ENCODE results near the gene CABLES2.

Gene CABLES2

DNA sequence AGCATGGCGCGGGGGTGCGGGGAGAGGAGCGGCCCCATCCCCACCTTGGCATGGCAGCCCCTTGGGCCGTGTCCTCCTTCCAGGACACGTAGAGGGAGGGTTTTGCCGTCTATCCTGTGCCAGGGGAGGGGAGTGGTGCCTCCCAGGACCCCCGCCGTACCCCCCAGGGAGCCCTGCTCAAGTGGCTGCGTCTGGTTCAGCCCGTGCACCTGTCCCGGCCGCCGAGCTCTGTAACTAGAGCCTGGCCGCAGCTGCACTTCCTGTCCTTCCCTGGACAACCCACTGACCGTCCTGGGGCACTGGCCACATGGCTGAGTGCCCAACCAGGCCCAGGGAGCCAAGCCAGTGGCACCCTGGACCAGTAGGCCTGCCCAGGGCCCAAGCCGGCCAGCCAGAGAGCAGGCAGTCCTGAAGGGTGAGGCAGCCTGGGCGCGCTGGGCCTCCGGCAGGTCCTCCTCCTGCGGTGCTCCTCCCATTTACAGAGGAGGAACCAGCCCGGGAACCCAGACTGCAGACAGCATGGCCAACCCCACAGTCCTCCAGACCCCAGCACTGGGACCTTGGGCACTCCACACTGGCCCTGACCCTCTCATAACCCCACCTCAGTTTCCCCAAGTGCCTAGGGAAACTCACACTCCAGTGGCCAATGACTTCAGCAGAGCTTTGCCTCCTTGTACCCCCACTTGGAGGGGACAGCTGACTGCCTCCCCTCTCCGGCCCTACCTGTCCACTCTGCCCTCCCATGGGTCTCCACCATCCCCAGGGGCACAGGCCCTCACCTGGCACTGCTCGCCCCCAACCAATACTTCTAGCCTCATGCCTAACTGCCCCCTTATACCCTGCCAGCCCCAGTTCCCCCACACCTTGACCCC is 48.7 kb downstream of the CABLES2 start:
- DNase-seq: no peak

- no peak for DNase-seq
These were observed 49.4 kb downstream of the CABLES2 start for GRCh38 chr20:62357681-62358080.

- DNase-seq: no peak
These were observed 49.9 kb downstream of the CABLES2 start for GRCh38 chr20:62357187-62357667.

- no peak for DNase-seq
These were observed 50.4 kb downstream of the CABLES2 start for GRCh38 chr20:62356589-62357186.

- no peak for DNase-seq
These were observed 51.1 kb downstream of the CABLES2 start for GRCh38 chr20:62355878-62356588.

DNA sequence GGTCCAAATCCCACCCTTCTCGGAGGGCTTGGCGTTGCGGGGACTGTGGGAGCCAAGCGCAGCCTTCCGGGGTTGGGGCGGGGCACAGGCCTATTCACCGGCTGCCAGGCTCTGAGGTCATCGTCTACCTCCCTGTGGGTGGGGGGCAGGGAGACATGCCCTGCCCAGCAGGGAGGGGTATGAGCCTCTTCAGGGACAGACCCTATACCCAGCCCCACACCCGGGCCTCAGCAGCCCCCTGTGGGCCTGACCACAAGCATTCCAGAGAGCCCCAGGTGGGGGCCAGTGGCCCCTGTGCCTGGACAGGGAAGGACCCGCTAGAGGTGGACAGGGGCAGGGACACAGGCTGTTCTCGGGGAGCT is 51.6 kb downstream of the CABLES2 start:
- no peak for DNase-seq

- no peak for DNase-seq
These were observed 52.2 kb downstream of the CABLES2 start for GRCh38 chr20:62354811-62355341.

DNA sequence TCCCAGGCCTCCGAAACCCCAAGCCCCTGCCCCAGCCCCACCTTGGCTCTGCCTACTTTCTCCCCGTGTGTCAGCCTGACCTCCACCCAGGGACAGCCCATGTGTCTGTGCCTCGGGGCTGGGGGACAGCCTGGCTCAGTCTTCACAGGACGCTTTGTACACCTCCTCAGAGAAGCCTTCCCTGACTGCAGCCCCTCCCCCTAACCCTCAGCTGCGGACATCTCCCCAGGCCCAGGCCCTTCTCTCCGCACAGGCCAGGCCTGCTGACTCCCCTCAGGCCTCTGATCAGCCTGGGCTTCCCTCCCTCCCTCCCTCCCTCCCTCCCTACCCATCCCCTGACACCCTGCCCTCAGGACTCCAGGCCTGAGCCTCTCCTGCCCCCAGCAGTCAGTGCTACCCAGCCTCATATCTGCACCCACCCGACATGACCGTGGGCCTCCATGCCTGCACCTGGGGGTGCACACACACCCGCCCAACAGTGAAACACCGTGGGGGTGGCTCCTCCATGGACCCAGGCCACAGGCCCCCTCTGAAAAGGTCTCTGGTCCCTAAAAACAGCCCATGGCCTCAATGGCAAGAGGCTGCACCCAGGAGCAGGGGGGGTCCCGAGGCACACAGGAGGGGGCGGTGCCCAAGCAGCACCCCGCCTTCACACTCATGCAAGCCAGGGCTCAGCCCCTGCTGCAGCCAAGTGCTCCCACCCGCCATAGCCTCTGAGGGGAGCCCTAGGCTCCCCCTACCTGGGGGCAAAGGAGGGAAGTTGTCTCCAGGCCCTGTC is 52.9 kb downstream of the CABLES2 start:
- DNase-seq: no peak

GRCh38 chr20:62353289-62354030 is 53.6 kb downstream of the CABLES2 start:
- DNase-seq: no peak

DNA sequence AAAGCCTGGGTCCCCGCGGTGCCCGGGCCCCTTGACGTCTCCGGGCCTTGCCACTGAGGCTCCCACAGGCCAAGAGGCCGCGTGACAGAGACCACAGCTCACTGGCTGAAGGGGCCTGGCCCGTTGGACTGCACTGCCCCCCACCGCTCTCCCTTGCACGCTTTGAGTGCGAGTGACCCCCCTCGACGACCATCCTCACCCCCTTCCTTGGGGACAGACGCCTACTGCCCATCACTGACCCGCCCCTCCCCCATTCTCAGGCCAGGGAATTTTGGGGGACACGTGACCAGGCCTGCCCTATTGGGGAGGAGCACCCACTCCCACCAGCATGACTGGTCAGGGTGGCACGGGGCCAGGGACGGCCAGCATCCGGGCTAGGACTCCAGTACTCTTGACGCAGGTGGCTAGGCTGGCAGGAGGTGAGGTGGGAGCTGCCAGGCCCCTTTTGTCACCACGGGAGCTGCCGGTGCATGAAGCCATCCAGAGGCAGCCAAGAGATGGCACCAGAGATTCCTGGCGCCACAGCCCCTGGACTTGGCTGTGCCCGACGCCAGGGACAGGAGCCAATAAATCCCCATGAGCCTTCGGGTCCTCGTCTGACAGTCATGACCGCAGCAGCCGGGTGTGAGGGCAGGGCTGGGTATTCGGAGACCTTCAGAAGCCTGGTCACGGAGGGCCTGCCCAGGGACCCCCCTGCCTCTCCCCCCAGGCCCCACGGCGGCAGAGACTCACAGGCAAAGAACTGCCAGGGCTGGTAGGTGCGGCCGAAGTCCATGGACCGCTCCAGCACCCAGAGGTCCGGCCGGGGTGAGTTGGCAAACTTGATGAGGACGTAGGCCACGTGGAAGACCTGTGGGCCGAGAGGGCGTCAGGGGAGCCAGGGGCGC is 54.4 kb downstream of the CABLES2 start:
- DNase-seq: no peak

DNA sequence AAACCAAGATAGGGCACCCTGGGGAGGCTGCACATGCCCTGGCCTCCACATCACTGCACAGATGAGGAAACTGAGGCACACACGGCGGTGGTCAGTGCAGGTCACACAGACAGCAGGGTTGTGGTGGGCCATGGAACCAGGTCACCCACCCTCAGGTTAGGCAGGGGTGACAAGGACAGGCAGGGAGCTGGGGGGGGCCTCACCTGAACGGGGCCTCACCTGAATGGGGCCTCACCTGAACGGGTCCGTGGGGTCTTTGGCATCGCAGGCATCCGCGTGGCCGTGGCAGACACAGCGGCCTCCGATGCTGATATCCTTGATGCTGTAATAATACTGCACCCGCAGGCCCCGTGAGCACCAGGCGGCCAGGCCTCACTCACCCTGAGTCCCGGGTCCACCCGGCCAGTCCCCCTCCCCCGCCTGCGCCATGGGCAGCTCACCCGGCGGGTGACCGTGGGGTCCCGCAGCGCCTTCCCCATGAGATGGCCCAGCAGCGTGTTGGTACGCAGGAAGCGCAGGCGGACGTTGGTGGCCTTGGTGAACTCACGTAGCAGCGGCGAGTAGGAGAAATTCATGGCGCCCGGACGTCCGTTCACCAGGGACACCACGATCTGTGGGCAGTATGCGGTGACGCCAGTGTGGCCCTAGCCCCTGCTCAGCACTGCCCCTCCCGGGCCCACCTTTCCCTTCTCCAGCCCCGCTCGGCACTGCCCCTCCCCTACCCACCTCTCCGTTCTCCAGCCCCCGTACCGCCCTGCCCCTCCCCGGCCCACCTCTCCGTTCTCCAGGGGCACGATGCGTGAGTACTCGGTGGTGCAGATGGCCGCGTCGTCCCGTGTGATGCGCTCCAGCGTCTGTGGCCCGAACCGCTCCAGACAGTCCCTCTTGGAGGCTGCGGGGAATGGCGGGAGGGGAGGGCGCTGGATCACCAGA is 55.4 kb downstream of the CABLES2 start:
- no peak for DNase-seq

- no peak for DNase-seq
These were observed 56.3 kb downstream of the CABLES2 start for GRCh38 chr20:62350629-62351422.

- DNase-seq: no peak
These were observed 56.9 kb downstream of the CABLES2 start for GRCh38 chr20:62350098-62350628.

DNA sequence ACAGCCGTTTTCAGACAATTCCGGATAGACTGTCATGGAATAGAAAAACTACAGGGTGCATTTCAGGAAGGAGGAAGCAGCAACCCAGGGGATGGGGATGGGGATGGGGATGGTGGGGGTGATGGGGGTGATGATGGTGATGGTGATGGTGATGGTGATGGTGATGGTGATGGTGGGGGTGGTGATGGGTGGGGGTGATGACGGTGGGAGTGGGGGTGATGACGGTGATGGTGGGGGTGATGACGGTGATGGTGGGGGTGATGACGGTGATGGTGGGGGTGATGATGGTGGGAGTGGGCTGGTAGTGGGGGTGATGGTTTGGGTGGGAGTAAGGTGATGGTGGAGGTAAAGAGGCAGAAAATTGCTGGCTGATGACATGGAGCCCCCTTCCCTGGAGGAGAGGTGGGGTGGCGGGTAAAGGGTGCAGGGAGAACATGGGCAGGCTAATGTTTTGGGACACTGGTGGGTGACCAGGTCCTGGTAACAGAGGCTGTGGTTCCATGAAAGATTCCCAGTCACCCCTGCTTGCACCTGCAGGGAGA is 57.5 kb downstream of the CABLES2 start:
- DNase-seq: no peak

- no peak for DNase-seq
These were observed 58.5 kb downstream of the CABLES2 start for GRCh38 chr20:62348604-62349003.

- no peak for DNase-seq
These were observed 59.6 kb downstream of the CABLES2 start for GRCh38 chr20:62347445-62347844.

GRCh38 chr20:62347151-62347404 is 60.0 kb downstream of the CABLES2 start:
- no peak for DNase-seq

DNA sequence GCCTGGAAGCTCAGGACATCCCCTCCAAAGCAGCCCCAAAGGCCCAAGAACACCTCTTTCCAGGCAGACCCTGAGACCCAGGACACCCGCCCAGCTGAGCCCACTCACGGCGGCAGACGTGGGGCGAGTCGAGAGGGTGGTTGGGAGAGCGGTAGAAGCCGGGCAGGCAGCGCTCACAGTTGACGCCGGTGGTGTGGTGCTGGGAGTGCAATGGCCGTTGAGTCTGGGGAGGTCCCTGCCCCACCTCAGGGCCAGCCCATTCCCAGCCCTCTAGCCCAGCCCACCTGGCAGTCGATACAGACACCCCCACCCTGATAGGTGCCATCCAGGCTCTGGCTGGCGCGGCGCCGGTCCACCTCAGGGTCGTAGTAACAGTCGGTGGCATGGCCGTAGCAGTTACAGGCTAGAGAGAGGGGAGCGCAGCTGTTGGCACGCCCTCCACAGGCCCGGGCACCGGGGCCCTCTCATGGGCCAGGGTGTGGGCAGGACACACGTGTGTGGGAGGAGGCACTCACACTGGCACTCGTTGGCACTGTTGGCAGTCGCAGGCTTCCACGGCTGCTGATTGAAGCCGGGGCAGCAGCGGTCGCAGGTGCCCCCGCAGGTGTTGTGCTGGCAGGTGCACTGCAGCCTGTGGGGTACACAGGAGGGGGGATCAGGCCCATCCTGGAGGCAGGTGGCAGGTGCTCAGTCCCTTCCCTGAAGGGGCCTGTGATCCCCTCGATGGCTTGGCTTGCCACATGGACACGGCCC is 60.5 kb downstream of the CABLES2 start:
- DNase-seq: no peak

All from stimulated activated naive CD4-positive, alpha-beta T cell (primary cell).